ENCODE results near the gene CCL21.
"Not testable (repeated sequence)": the region's sequence is repeated elsewhere in the genome, so short reads cannot be mapped to it uniquely, and the experiment has no call there.

The CCL21 gene, protein sequence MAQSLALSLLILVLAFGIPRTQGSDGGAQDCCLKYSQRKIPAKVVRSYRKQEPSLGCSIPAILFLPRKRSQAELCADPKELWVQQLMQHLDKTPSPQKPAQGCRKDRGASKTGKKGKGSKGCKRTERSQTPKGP

DNA sequence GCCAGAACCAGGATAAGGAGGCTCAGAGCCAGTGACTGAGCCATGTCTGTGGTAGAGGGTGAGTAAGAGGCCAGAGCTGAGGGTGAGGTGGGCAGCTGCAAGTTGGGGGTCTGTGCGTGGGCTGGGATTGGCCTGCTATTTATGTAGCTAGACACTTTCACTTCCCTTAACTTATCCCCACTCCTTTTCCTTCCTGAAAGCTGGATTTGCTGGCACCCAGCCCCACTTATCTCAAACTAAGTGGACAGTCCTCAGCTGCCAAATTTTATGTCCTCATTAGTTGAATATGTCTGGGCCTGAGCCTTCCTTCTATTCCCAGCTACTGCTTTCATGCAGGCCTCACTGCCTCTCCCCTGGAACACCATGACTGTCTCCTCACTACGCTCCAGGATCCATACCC, at the start of gene CCL21:
TSS of gene CCL21 (minus strand) at position 114 of the 400 bp plus-strand sequence. CDS start at position 44, 70 bp downstream.
- DNase-seq, result no peak

DNA sequence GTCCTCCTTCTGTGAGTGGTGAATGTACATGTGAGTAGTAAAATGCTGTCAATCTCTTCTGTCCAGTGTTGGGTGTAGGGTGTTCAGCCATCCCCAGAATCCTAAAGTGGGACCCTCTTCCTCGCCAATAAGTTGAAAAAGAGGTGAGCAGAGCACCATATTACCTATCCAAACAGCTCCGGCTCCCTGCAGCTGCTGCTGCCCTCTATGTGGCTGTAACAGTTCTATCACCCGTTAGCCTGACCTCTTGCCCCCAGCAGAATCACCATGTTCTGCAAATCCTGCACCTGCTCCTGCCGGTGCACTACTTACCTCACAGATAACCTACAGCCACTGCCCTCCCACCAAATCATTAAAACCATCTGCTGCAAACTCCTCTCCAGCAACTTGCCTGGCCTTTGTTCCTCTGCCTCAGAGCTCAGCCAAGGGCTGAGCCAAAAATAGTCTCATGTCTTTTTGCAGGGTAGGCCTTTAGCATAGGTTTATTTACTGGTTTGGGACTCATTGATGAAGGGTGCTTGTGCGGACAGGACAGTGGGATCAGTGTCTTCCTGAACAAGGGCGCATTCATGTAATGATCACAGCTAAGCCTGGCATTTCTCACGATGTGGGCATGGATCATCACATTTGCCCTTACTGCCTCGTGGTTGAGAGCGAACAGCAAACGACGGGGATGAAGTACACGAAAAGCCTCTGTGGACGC, 49.6 kb upstream of the CCL21 start:
- DNase-seq, result no peak

DNA sequence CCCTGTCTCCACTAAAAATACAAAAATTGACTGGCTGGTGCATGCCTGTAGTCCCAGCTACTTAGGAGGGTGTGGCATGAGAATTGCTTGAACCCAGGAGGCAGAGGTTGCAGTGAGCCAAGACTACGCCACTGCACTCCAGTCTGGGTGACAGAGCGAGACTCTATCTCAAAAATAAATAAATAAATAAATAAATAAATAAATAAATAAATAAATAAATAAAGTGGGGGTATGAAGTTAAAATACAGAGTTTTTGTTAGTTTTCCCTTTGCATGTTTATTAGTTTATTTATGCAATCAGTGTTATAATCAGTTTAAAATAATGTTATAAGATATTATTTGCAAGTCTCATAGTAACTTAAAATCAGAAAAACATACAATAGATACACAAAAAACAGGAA, 40.4 kb upstream of the CCL21 start:
- DNase-seq, result not testable (repeated sequence)

DNA sequence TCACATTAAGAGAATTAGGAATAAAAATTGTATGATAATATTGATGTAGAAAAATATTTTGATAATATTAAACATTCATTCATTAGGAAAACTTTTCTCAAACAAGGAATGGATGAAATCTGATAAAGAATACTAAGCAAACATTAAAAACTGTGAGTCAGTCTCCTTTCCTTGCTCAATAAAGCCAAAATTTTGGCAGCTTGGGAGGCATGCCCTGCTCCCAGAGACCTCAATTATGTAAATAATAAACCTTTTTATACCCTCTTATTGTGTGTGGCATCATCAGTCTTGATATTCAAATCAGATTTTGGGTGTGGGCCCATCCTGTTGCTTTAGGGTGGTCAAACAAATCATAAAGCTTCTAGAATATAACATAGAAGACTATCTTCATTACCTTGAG, 36.6 kb upstream of the CCL21 start:
- DNase-seq, result no peak

DNA sequence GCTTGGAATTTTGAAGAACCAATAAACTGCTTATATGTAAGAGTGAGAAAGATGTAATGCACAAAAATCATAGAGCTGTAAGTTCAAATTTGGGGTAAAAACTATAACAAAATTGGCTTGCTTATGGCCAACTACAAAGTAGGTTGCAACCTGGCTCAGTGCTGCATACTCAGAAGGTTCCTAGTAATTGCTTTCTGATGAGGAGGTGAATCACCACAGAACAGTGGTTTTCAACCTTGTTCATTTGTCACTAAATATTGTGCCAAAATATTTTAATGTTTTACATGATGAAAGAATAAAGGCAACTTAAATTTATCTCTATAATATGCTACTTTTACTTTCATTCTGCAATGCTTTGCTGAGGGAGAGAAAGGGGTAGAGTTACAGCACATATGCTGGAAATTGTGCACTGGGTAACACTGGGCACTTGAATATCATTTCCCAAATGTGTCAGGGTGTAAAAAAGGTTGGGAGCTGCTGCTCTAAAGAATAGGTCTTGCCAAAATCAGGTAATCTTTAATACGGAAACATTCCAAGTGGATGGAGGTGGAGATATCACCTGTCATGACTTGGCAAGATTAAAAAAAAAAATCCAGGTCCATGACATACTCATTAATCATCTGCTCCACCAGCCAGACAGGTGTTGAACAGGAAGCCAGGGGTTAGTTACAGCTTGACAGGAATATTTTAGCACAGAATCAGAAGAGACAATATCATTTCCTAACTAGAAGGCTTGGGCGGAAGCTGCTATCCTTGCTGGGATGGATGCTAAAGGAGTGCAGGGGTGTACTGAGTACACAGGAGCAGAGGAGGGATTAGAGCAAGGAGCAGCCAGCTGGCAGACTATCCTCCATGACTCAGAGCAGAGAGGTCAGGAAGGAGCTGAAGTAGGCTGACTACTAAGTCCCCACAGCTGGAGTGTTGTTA, 34.6 kb upstream of the CCL21 start:
- no peak for DNase-seq

DNA sequence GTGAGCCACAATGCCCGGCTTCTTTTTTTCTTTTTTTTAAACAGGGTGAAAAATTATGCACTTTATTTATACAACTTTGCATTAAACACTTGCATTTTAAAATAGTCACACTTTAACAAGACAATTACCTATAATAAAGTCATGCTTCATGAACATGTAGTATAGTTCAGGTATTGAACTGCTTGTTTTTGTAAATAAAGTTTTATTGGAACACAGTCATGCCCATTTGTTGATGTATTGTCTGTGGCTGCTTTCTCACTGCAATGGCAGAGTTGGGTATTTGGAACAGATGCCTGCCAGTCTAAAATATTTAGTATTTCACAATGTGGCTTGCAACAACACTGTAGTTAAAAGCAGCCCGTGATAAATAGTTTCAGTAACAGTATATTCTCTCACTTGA, 32.8 kb upstream of the CCL21 start:
- no peak for DNase-seq

DNA sequence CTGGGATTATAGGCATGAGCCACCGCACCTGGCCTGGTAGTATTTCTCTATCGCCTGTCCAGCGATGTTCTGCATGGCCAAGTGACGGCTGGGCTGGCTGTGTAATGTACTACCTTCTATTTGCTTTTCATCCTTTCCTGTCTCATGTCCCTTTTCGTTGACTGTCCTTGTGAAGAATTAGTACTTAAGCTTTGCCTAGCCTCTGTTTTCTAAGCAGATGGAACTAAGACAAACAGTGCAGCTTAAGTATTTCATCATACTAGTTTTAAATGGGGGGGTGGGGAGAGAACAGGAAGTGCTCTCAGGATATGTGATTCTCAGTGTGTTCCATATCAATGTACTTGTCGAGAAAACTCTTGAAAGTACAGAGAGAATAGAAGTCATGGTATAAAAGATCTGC, 31.7 kb upstream of the CCL21 start:
- no peak for DNase-seq

DNA sequence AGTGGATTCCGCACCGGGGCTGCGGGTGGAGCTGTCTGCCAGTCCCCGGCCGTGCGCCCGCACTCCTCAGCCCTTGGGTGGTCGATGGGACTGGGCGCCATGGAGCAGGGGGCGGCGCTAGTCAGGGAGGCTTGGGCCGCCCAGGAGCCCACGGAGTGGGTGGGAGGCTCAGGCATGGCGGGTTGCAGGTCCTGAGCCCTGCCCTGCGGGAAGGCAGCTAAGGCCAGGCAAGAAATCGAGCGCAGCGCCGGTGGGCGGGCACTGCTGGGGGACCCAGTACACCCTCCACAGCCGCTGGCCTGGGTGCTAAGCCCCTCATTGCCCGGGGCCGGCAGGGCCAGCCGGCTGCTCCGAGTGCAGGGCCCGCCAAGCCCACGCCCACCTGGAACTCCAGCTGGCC, 30.2 kb upstream of the CCL21 start:
- not testable (repeated sequence) for DNase-seq

DNA sequence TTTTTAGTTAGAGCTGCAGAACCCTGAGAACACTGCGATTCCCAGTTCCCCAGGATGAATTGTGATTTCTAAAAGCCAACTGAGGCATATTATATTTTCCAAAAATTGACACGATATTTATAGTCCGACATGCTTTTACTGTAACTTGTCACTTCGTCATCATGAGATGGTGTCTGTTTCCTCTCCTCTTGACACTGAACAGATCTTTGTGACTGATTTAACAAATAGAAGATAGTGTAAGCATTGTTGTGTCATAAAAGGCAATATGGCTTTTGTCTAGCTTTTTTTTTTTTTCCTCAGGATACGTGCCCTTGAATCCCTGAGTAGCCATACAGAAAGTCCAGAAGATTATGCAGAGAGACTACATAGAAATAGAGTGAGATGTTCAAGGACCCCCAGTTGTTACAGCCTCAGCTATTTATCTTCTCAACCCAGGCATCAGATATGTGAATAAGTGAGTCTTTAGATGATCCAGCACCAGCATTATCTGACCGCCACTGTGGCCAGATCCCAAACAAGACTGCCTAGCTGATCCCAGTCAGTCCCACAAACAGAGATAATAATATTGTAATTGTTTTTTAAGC, 27.8 kb upstream of the CCL21 start:
- no peak for DNase-seq

DNA sequence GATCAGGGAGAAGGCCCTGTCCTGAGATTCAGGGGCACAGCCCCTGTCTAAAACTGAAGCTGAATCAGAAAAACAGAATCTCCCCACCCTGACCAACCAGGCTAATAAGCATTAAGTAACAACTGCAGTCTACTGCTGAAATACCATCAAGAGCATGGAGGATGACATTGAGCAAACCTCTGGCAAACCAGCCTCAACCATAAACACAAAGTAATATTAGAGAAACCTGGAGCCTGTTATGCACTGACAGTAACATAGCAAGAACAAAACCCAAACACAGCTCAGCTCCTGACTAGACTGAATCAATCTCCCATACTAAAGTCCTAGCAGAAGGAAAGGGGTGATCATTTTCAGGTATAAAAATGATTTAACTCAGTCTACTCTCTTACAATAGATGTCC, 24.8 kb upstream of the CCL21 start:
- no peak for DNase-seq

DNA sequence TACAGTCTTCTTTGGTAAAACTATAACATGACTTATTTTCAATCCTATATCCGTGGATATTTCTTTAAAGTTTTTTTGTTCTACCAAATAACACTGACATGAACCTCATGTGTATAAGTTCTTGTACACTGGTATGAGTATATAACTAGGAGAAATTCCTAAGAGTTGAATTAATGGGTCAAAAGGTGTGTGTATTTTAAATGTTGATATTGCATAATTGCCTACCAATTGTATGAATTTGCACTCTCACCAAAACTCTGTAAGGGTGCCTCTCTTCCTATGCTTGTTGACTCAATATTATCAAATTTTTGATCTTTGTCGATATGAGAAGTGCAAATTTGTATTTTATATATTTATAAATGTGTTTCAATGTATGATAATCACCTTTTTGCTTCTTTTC, 22.9 kb upstream of the CCL21 start:
- no peak for DNase-seq

DNA sequence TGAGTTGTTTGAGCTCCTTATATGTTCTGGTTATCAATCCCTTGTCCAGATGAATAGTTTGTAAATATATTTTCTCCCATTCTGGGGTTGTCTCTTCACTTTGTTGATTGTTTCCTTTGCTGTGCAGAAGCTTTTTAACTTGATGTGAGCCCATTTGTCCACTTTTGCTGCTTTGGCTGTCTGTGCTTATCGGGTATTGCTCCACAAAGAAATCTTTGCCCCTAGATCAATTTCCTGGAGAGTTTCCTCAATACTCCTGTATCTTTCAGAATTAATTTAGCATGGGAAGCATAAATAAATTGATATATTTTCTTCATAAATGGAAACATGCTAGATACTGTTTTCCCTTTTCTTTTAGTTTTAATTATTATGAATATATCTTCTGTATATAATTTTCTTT, 22.5 kb upstream of the CCL21 start:
- no peak for DNase-seq

DNA sequence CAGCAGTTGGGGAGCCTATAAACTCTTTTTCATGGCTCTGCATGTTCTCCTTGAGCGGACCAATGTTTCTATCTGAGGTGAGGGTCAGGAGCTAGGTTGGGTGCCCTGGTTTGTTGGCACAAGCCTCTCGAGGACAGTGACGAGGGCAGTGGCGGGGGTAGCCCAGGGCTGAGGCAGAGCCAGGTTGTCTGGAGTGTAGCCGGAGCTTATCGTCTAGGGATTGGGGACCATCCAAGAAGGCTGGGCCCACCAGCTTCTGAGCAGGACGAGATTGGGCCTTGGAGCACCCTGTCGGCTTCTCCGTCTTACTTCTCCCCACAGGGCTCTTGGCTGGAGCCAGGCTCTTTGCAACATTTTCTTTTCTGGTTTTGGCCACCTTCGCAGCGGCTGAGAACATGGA, 13.2 kb upstream of the CCL21 start:
- DNase-seq, result no peak

DNA sequence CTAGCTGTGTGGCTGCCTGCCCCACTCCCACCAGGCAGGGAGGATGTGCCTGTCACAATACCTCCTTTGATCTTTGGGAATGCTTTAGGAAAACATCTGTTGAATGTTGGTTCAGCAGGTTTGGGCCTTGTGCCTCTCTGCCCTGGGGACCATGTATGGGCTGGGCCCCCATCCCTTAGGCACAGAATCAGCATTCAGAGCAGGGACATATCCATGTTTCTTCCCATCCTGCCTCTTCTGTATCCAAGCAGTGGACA, 9.8 kb upstream of the CCL21 start:
- not testable (repeated sequence) for DNase-seq

DNA sequence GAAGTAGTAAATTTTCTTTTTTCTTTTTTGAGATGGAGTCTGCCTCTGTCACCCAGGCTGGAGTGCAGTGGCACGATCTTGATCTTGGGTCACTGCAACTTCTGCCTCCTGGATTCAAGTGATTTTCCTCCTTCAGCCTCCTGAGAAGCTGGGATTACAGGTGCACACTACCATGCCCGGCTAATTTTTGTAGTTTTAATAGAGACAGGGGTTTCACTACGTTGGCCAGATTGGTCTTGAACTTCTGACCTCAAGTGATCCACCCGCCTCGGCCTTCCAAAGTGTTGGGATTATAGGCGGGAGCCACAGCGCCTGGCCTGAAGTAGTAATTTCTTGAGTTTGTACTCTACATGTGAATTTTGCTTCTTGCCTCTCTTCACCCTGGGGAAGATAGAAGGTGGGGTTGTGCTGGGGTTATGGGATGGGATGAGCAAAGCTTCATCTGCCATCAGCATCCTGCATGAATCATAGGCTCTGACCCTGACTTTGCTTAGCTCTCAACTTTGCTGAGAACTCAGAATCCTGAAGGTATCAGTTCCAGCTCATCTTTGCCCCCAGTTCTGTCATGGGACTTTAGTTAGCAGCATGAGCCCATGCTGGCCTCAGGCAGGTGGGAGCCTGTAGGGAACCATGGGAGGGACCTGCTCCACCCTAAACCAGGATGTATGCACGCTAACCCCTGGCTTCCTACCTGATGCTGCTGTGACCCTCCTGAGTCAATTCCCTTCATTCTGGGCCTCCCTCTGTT, 9.3 kb upstream of the CCL21 start:
- no peak for DNase-seq

DNA sequence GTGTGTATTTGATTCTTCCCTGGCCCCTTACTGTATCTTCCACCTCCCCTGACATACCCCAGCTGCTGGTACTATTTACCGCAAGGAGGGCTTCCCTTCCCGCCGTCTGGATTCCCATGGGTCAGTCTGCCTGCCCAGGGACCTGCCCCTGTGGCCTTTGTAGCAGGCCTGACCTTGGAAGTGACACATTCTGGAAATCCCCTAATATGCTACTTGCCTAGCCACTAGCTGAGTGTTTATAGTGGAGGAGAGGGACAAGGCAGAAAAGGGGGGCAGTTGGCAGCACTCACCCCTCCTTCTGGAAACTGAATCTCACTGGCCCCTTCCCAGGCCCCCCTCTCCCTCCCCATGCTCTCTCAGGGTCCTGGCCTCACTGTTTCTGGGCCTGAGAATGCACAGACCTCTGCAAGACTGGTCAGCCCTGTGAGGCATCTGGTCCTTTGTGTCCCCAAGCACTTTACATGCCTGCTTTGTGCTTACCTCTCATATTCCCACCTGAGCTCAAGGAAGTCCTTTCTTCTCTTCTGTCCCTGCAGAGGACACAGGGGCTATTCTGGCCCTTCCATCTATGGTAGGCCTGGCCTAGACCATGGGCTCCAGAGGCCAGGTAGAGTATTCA, 8.2 kb upstream of the CCL21 start:
- no peak for DNase-seq

DNA sequence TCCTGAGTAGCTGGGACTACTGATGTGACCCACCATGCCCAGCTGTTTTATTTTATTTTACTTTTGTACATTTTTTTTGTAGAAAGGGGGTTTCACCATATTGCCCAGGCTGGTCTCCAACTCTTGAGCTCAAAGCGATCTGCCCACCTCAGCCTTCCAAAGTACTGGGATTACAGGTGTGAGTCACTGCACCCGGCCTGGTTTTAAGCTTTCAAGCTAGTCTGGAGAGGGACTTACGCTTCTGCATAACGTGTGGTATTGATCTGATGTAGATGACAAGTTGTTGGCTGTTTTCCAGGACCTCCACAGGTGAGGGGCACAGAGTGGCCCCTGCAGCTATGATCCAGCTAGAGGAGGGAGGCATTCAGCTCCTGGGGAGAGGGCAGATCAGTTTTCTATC, 6.8 kb upstream of the CCL21 start:
- DNase-seq, result no peak

DNA sequence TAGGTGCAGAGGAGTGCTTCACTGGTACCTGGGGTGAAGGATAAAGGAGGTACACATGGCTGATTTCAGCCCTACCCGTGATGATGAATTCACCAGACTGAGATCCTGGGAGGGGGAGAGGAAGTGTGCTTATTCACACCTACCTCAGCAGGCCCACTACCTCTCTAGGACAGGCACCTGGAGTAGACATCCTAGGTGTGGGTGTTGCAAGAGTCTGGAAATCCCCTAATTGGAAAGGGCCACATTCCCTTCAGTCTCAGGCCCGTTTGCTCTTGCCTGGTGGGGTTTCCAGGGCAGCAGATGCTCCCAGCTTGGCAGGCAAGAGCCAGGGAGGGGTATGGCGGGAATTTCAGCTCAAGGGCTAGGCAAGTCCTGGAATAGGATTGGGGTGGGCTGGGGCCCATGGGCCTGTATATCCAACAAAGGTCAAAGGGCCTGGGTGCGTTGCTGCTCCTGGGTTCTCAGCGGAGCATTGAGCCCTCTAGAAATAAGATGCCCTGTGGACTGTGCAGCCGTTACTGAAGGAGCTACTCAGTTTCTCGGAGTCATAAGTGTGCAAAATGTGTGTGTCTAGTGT, 5.8 kb upstream of the CCL21 start:
- DNase-seq, result no peak

DNA sequence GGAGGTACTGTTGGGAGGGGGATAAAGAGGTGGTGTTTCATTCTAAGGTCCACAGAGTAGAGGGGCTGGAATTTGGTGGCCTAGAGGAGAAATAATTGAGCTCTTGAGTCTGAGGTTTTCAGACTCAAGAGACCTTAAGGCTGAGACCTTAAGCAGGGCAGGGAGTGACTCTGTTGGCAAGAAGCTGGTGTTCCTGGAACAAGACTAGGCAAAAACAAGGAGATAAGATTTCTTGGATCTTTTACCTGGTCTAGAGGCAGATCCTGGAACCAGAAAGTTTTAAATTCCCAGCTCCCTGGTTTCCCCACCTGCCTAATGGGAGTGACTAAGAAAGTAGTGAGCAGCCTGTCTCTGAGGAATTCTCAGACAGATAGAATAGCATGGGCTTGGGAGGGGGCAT, 4.1 kb upstream of the CCL21 start:
- no peak for DNase-seq

DNA sequence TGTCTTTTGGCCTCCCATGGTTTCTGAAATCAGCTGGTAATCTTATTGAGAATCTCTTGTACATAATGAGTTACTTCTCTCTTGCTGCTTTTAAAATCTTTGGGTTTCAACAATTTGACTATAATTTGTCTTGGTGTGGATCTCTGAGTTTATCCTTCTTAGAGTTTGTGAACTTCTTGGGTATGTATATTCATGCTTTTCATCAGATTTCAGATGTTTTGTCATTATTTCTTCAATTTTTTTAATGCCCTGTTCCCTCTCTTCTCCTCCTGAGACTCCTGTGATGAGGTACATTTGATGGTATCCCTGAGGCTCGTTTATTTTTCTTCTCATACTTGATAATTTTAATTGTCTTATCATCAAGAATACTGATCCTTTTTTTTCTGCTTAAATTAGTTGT, 2.2 kb upstream of the CCL21 start:
- DNase-seq, result no peak

DNA sequence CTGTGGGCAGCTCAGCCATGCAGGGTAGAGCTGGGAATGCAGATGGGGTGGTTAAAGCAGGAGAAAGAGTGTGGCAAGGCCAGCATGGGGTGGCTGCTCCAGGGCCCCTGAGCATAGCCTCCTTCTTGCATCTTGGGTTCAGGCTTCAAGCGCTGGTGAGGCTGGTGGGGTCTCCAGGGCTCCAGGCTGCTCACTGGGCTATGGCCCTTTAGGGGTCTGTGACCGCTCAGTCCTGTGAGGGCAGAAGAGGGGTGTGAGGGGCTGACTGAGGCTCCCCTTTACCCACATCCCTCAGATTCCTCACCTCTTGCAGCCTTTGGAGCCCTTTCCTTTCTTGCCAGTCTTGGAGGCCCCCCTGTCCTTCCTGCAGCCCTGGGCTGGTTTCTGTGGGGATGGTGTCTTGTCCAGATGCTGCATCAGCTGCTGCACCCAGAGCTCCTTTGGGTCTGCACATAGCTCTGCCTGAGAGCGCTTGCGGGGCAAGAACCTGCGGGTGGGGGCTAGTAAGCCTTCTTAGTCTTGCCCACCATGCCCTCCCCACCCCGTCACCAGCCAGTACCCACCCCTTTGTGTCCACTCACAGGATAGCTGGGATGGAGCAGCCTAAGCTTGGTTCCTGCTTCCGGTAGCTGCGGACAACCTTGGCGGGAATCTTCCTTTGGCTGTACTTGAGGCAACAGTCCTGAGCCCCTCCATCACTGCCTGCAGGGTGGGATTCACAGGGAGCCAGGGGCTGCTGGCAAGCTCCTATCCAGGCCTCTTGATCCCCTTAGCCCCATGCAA, 549 bp downstream of the CCL21 start:
- no peak for DNase-seq

DNA sequence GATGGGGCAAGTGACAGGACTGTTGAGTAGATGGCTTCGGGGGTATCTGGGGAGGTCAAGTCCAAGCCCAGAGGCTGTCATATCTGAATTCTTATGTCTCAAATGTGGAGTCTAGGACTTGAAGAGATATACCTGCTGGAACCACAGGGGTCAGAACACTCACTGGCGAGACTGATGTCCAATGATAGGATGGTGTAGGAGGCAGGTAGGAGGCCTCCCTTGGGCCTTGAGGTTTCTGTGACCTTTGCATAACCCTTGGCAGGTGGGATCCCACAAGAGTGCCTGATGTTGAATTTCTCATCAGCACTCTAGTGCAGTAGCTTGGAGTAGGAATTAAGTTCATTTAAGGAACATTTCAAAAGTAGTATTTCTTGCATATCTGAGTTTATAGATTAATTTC, 2.8 kb downstream of the CCL21 start:
- DNase-seq, result no peak
